Muscle of arm (tissue), 12 donors: ENCODE measurements around the gene UST. TPM values are rescaled to one million over a fixed set of nuclear protein-coding genes. Genes with fewer than 3 reads are reported as not detected.
"Not testable (repeated sequence)": the region's sequence is repeated elsewhere in the genome, so short reads cannot be mapped to it uniquely, and the experiment has no call there.

ENCODE experiments used
- DNase-seq: peaks from one replicate; pipeline ENCODE4 v3.0.0-alpha.2; 2013
- polyA plus RNA-seq, 12 donors: library from polyadenylated mRNA; unstranded; fragments of 120-200 nt; gene quantifications; one replicate each; pipeline ENCODE4 v1.2.1, GENCODE V29; 2013; ENCODE audit not compliant: insufficient read length in 12 of 12

UST gene
- polyA plus RNA-seq, 12 donors = 5.8 to 20.4 (median 8.4) TPM; not detected in 1

GRCh38 chr6:149082320-149082719, 335.5 kb downstream of the UST start:
- DNase-seq = peak; percentile 76

GRCh38 chr6:149084026-149084425, 337.2 kb downstream of the UST start:
- no peak for DNase-seq

GRCh38 chr6:149084808-149085556, 338.2 kb downstream of the UST start:
- no peak for DNase-seq

GRCh38 chr6:149085557-149085938, 338.7 kb downstream of the UST start:
- DNase-seq = no peak

GRCh38 chr6:149086363-149086762, 339.5 kb downstream of the UST start:
- no peak for DNase-seq

GRCh38 chr6:149087898-149088297, 341.1 kb downstream of the UST start:
- DNase-seq = no peak

GRCh38 chr6:149088361-149088760, 341.5 kb downstream of the UST start:
- DNase-seq = no peak

- DNase-seq = no peak
Observed at GRCh38 chr6:149089510-149089909, 342.7 kb downstream of the UST start.

- no peak for DNase-seq
Observed at GRCh38 chr6:149090937-149091336, 344.1 kb downstream of the UST start.

- no peak for DNase-seq
Observed at GRCh38 chr6:149093643-149094042, 346.8 kb downstream of the UST start.

- no peak for DNase-seq
Observed at GRCh38 chr6:149094156-149094555, 347.3 kb downstream of the UST start.

GRCh38 chr6:149094934-149095351, 348.1 kb downstream of the UST start:
- no peak for DNase-seq

- no peak for DNase-seq
Observed at GRCh38 chr6:149095842-149096241, 349.0 kb downstream of the UST start.

- DNase-seq = no peak
Observed at GRCh38 chr6:149097794-149098193, 351.0 kb downstream of the UST start.

GRCh38 chr6:149098700-149099276, 352.0 kb downstream of the UST start:
- no peak for DNase-seq

GRCh38 chr6:149102324-149102723, 355.5 kb downstream of the UST start:
- DNase-seq = no peak

GRCh38 chr6:149103950-149104349, 357.1 kb downstream of the UST start:
- DNase-seq = not testable (repeated sequence)

- no peak for DNase-seq
Observed at GRCh38 chr6:149107520-149107919, 360.7 kb downstream of the UST start.

GRCh38 chr6:149108038-149108748, 361.4 kb downstream of the UST start:
- peak; percentile 79 for DNase-seq

- DNase-seq = no peak
Observed at GRCh38 chr6:149108749-149109100, 361.9 kb downstream of the UST start.

- DNase-seq = no peak
Observed at GRCh38 chr6:149109397-149110070, 362.7 kb downstream of the UST start.

- no peak for DNase-seq
Observed at GRCh38 chr6:149111556-149112115, 364.8 kb downstream of the UST start.
